Measurements from ENCODE around the gene BABAM2. TPM values are rescaled to one million over a fixed set of nuclear protein-coding genes. Genes with fewer than 3 reads are reported as not detected.
A peak's percentile ranks its signal among the peaks of the same experiment; 100 is the strongest.

BABAM2 gene
- total RNA-seq, 2 experiments from 2014 or later = 66.8 to 68.4 TPM

DNA sequence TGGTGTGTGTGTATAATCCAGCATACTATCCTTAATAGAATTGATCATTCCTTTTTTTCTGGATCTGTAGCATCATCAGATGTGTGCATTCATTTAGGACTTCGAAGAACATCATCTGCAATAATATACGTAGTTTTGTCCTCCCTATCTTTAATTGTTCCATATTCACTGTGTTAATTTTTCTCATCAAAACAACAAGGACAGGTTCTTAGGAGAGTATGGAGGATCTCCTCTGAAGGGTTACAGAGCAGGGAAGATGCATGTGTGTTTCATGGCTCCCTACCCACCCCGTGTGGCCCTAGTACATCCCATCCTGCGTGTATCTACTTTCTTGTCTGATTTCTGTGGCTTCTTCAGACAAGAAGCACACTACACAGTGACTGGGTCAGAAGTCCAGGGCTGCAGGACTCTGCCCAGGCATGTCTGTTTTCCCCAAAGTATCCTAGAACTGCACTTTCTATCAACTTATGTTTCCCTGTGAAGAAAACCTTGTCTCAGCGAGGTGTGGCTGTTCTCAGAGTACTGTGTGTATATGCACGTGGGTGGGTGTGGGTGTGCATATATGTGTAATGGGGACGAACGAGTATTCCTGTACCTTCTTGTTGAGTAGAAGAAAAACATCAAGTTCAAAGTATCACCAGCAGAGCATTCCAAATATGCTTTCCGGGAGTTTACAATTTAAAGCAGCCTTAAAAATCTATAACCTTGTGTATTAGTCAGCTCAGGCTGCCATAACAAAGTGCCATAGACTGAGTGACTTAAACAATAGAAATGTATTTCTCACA lies 281.8 kb downstream of the BABAM2 start:
- TF ChIP-seq, protein P1, sequence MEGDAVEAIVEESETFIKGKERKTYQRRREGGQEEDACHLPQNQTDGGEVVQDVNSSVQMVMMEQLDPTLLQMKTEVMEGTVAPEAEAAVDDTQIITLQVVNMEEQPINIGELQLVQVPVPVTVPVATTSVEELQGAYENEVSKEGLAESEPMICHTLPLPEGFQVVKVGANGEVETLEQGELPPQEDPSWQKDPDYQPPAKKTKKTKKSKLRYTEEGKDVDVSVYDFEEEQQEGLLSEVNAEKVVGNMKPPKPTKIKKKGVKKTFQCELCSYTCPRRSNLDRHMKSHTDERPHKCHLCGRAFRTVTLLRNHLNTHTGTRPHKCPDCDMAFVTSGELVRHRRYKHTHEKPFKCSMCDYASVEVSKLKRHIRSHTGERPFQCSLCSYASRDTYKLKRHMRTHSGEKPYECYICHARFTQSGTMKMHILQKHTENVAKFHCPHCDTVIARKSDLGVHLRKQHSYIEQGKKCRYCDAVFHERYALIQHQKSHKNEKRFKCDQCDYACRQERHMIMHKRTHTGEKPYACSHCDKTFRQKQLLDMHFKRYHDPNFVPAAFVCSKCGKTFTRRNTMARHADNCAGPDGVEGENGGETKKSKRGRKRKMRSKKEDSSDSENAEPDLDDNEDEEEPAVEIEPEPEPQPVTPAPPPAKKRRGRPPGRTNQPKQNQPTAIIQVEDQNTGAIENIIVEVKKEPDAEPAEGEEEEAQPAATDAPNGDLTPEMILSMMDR (IDR thresholded peaks at IDR 0.05) = no peak
- peaks cover 15% of the 10 kb centered on the region for H3K36me3 Mint-ChIP-seq (ENCODE audit: low read depth)
- DNase-seq (no peak), ATAC-seq (no peak)
- CTCF ChIA-PET = no interaction called here
- peaks cover 10% of the 10 kb centered on the region for H3K9me3 Mint-ChIP-seq
- no peak overlapping the region for H3K4me3 Mint-ChIP-seq
- no peaks in the 10 kb centered on the region for H3K27me3 Mint-ChIP-seq
- POLR2A ChIA-PET = no interaction called here
- no peaks in the 10 kb centered on the region for H3K4me1 Mint-ChIP-seq (ENCODE audit: low read depth)
- peak overlapping the region; percentile 25 for H3K27ac Mint-ChIP-seq
- intact Hi-C loops (cut with micrococcal nuclease) = no loop called here

- POLR2A ChIA-PET = no interaction called here
- TF ChIP-seq, protein P1 (IDR thresholded peaks at IDR 0.05) = no peak
- ATAC-seq (no peak), DNase-seq (no peak)
- intact Hi-C loops (cut with micrococcal nuclease) = no loop called here
- CTCF ChIA-PET = interaction anchor here (0.7 kb wide), 1 partner anchor 18 kb away, joined by 3 read pairs; no protein-coding TSS in a partner anchor
- H3K4me1 Mint-ChIP-seq (ENCODE audit: low read depth) = no peaks in the 10 kb centered on the region
- H3K9me3 Mint-ChIP-seq = peaks cover 12% of the 10 kb centered on the region
- peaks cover 15% of the 10 kb centered on the region for H3K36me3 Mint-ChIP-seq (ENCODE audit: low read depth)
- no peak overlapping the region for H3K27ac Mint-ChIP-seq
- H3K4me3 Mint-ChIP-seq = no peak overlapping the region
- H3K27me3 Mint-ChIP-seq = no peaks in the 10 kb centered on the region
These were observed 282.8 kb downstream of the BABAM2 start for GRCh38 chr2:28173377-28173776.

DNA sequence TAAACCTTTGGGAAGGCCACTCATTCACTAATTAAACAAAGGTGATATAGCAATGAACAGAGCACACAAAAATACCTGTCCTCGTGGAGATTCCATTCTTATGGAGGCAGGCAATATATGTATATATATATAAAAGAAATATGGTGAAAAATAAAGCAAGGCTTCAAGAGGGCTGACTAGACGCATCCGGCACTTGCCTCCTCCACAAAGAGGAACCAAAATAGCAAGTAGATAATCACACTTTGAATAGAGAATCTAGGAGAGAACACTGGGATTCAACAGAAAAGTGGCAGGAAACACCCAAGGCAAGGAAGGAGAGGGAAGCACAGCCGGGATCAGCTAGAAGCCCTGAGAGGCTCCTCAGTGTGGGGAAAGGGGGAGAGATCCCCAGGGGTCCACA lies 283.7 kb downstream of the BABAM2 start:
- no peak overlapping the region for H3K27ac Mint-ChIP-seq
- POLR2A ChIA-PET = no interaction called here
- H3K9me3 Mint-ChIP-seq = peaks cover 15% of the 10 kb centered on the region
- H3K27me3 Mint-ChIP-seq = no peaks in the 10 kb centered on the region
- H3K36me3 Mint-ChIP-seq (ENCODE audit: low read depth) = peaks cover 17% of the 10 kb centered on the region
- intact Hi-C loops (cut with micrococcal nuclease) = no loop called here
- ATAC-seq (no peak), DNase-seq (no peak)
- H3K4me1 Mint-ChIP-seq (ENCODE audit: low read depth) = no peaks in the 10 kb centered on the region
- no peak overlapping the region for H3K4me3 Mint-ChIP-seq
- CTCF ChIA-PET = interaction anchor here (0.7 kb wide), 1 partner anchor 19 kb away, joined by 3 read pairs; no protein-coding TSS in a partner anchor
- TF ChIP-seq, protein P1 (IDR thresholded peaks at IDR 0.05) = no peak

DNA sequence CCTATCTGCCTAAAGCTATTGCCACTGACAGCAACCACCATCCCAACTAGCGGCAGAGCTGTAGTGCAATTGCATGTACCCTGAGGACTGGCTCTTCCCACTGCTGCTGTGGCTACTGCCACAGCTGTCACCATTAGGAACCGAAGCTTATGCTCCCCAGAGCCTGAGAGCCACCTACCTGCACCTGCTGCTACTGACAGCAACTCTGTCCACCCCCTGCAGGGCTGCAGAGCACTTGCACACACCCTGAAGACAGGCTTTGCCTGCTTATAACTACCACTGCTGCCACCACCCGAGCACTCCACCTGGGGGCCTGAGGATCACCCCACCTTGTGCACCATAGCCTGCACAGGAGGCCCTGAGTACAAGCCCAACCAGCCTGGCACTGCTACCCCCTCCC lies 284.5 kb downstream of the BABAM2 start:
- intact Hi-C loops (cut with micrococcal nuclease) = no loop called here
- no peak for ATAC-seq
- no peak overlapping the region for H3K4me3 Mint-ChIP-seq
- H3K36me3 Mint-ChIP-seq (ENCODE audit: low read depth) = peaks cover 17% of the 10 kb centered on the region
- H3K27ac Mint-ChIP-seq = no peak overlapping the region
- peaks cover 15% of the 10 kb centered on the region for H3K9me3 Mint-ChIP-seq
- no peak for DNase-seq
- H3K27me3 Mint-ChIP-seq = no peaks in the 10 kb centered on the region
- CTCF ChIA-PET = no interaction called here
- TF ChIP-seq, protein P1 (IDR thresholded peaks at IDR 0.05) = no peak
- H3K4me1 Mint-ChIP-seq (ENCODE audit: low read depth) = no peaks in the 10 kb centered on the region
- POLR2A ChIA-PET = no interaction called here

GRCh38 chr2:28178946-28179345 lies 288.4 kb downstream of the BABAM2 start:
- intact Hi-C loops (cut with micrococcal nuclease) = no loop called here
- Mint-ChIP-seq H3K36me3 (ENCODE audit: low read depth) (peaks cover 17% of the 10 kb centered on the region), H3K4me1 (ENCODE audit: low read depth) (no peaks in the 10 kb centered on the region), H3K9me3 (peaks cover 15% of the 10 kb centered on the region), H3K27me3 (no peaks in the 10 kb centered on the region), H3K27ac (no peak overlapping the region), H3K4me3 (no peak overlapping the region)
- DNase-seq = no peak
- ATAC-seq = no peak
- CTCF ChIA-PET = no interaction called here
- POLR2A ChIA-PET = no interaction called here
- TF ChIP-seq, protein P1 (IDR thresholded peaks at IDR 0.05) = no peak
